ENCODE results near the gene HNRNPA1.
"Not testable (repeated sequence)": the region's sequence is repeated elsewhere in the genome, so short reads cannot be mapped to it uniquely, and the experiment has no call there.

Gene HNRNPA1

GRCh38 chr12:54280468-54281260 is at the start of gene HNRNPA1:
Gene HNRNPA1, plus strand, starts transcription at chr12:54280726. Its CDS starts 82 bp downstream, at chr12:54280808.
- DNase-seq: peak; percentile 100

DNA sequence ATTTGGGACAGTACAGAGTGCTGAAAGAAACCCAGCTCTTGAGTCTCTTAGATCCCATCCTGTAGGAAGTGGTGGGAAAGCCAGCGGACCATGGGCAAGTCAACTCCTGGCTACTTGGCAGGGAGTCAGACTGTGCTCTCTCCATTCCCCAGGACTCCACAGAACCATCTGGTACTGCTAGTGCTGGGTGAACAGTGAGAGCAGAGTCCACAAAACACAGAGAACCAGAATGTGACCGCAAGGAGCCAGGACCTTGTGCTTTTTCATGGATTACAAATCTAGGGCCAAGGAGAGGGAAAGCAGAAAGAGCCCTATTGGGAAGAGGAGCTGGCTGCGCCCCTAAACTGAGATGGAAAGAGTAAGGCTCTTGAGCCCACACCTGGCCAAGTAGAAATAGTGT is 49.3 kb upstream of the HNRNPA1 start:
- not testable (repeated sequence) for DNase-seq

DNA sequence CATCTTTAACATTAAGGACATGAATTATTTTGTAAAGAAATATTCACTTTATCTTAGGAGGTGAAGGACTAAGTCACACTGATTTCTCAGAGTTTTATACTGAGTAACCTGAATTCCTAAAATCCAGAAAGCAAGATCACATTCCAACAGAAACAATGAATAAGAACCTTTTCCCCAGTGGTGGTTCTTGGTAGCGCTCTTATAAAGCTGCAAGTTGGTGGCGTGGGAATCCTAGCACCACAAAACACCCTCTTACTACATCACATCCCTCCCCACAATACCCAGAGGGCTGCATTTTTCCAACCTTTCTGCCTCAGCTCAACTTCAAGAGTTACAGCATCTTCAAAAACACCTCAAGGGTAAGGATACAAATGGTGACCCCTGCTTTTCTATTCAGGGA is 47.7 kb upstream of the HNRNPA1 start:
- DNase-seq: no peak

GRCh38 chr12:54238531-54238930 is 42.0 kb upstream of the HNRNPA1 start:
- no peak for DNase-seq

- no peak for DNase-seq
Measured at GRCh38 chr12:54239620-54240019, 40.9 kb upstream of the HNRNPA1 start.

DNA sequence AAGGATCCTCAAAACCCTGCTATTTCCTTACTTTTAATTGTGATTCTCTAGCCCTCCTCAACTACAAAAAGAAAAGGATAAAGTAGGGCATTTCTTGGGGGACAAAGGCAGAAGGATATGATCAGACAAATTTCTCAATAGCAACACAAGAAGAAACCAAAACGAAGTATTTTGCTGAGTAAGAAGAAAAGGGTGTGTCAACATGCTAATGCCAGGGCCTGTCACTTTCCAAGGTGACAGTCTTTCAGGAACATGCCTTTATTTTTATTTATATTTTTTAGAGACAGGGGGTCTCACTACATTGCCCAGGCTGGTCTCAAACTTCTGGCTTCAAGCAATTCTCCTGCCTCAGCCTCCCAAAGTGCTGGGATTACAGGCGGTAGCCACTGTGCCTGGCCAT is 40.4 kb upstream of the HNRNPA1 start:
- DNase-seq: no peak

DNA sequence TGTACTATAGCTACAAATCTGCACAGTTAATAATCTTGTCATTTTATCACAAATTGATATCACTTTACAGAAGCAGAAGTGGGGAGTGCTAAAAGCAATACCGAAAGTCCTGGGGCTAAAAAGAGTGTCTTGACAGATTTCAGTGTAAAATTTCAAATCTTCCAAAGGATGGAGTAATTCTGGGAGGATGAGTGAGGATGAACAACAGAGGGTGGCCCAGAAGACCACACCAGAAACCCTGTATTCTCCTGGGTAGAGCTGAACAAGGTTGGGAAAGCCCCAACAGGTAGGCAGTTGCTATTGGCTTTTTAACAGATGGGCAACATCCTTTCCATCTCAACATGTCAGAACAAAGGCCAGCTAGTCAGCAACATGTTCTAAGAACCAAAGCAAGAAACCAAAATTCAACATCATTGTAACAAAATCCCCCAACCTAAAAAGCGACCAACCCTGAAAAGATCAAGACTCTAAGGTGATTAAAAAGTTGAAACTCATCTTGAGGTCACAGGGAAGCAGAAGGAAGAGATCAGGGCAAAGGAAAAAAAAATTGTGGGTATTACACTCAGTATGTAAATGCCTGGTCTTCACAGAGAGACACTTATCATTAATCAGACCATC is 39.4 kb upstream of the HNRNPA1 start:
- no peak for DNase-seq

GRCh38 chr12:54246011-54246641 is 34.4 kb upstream of the HNRNPA1 start:
- no peak for DNase-seq

- DNase-seq: no peak
Measured at GRCh38 chr12:54249489-54249888, 31.0 kb upstream of the HNRNPA1 start.

DNA sequence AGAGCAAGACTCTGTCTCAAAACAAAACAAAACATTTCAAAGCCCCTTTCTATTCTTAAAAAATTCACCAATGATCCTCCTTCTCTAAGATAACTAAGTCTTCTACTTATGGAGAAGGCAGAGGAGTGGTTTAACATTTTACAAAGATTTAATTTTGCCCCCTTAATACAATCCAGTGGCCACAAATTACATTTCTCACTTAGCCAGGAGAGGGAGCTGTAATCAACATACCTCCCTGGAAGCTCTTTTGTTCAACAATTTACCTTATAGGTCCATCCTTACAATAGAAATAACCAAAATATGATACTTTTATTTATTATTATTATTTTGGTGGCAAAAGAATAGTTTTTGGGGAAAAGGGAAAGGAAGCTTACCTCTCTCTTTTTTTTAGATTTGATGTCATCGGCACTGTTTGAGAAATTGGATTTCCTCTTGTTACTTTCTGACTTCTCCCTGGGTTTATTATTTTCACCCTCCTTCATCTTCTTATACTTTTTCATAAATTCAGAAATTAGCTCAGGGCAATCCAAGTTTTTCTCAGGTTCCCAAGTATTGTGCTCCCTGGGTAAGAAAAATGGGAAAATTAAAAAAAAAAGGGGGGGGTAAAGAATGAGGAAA is 28.8 kb upstream of the HNRNPA1 start:
- DNase-seq: peak; percentile 51

DNA sequence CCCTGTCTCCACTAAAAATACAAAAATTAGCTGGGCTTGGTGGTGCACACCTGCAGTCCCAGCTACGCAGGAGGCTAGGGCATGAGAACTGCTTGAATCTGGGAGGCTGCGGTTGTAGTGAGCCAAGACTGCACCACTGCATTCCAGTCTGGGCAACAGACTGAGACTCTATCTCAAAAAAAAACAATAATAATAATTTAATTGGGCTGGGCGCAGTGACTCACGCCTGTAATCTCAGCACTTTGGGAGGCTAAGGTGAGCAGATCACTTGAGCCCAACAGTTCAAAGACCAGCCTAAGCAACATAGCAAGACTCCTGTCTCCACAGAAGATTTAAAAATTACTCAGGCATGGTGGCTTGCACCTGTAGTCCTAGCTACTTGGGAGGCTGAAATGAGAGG is 27.3 kb upstream of the HNRNPA1 start:
- DNase-seq: no peak

DNA sequence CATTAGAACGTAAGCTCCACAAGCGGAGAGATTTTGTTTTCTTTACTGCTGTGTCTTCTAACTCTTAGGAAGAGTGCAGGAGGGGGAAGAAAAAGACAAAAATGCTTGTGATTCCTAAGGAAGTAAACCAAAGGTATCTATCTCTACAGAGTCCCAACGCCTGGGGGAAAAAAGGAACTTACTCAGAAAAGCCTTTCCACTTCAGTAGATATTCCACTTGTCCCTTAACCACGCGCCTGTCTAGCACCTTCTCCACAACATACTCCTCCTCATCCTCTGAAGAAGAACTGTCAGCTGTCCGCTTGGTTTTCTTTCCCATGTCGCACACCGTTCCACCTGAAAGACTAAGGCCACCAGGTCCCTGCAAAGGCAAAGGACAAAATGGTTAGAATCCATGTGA is 23.2 kb upstream of the HNRNPA1 start:
- DNase-seq: no peak

GRCh38 chr12:54258201-54258681 is 22.3 kb upstream of the HNRNPA1 start:
- DNase-seq: no peak

DNA sequence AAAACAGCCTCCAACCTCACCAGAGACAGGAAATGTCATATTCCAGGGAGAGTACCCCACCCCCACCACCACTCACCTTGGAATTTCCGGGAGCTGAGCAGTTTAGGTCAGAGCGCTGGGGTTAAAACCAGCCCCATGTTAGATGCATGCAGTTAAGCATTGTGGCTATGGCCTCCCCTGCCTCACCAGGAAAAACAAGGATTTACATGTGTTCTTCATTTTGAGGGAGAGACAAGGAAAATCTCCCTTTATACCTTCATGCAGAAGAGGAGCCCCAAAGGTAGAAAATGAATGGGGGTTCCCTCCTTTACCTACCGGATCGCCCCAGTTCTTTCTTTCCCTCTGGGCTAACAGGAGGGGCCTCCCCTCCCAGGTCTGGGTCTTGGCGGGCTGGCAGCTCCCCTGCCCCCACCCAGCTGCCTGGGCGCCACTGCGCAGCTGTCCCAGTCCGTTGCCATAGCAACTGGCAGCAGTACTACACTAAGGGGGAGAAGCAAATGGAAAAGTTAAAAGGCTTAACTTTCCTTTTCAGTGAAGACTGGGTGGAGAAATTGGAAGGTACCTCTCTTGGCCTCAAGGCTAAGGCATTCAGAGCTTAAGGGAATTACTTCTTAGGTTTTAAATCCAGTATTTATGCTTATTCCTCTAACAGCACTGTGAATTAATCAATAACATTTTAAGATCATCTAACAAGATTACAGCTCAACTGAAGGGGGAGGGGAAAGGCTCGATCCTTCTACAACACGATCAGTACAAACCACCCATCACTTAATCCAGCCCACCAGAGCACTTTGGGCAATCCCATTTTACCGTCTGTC is 21.1 kb upstream of the HNRNPA1 start:
- peak; percentile 97 for DNase-seq

DNA sequence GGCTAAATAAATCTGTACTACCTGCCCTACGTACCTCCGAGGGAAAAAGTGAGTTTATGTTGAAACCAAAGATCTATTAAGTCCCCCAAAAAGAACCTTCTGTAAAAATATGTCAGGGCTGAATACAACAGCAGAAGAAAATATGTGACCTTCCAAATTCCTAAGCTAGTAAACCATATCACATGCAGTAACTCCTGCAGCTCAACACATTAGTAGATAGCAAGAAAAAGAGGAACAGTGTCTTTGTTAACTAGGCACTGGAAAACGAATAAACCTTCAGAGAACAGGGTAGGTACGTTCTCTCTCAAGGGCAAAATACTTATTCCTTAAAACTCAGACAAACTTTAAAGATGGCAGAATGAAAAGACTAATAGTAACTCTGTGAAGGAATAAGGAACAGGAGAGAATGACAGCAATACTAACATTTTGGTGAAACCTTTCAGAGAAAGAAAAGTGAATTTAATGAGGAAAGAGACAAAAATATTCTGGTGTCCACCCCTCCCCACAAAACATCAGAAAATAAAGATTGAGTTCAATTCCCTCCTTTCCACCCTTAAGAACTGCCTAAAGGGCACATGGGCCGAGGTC is 18.6 kb upstream of the HNRNPA1 start:
- DNase-seq: no peak

DNA sequence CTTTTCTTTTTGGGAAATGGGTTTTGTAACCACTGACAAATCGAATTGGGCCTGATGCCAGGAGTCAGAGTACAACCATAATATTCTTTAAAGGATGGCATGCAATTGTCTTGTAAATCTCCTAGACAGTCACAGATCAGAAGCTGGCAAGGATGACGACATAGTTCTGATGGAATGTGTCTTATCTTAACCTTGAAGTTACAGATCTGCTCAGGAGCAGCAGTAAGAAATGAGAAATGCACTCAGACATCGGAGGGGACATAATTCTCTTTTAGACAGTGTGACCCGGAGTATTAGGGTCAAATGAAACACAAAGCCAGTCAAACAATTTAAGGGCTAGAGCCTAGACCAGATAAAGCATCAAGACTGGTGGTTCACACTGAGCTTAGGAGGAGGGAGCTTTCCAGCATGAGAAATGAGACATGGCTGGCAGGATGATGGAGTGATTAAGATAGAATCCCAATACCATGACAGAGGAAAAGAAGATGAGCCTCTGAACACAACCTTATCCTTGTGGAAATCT is 18.1 kb upstream of the HNRNPA1 start:
- DNase-seq: no peak

GRCh38 chr12:54265364-54265812 is 15.1 kb upstream of the HNRNPA1 start:
- no peak for DNase-seq

- DNase-seq: no peak
Measured at GRCh38 chr12:54266852-54267251, 13.7 kb upstream of the HNRNPA1 start.

- no peak for DNase-seq
Measured at GRCh38 chr12:54270345-54270744, 10.2 kb upstream of the HNRNPA1 start.

- no peak for DNase-seq
Measured at GRCh38 chr12:54272214-54272613, 8.3 kb upstream of the HNRNPA1 start.

DNA sequence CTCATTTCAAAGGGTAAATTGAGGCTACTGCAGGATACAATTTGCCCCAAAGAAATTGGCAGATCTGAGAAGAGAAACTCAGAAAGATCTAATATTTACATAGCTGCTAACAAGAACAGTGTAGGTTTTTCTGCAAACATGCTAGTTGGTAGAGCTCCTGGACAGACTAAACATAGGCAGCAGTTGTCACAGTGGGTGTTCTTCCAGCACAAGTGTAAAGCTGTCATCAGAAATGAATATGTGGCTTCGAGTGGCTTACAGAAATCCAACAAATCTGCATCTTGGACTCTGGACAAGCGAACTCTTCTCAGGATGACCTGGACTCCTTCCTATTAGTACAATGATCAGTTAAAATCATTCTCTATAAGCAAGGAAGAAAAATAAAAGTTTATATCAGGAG is 6.5 kb upstream of the HNRNPA1 start:
- DNase-seq: peak; percentile 44

GRCh38 chr12:54276368-54276767 is 4.2 kb upstream of the HNRNPA1 start:
- DNase-seq: no peak
